Calu3 (cell line): ENCODE measurements around the gene SLC5A6. TPM values are rescaled to one million over a fixed set of nuclear protein-coding genes. Genes with fewer than 3 reads are reported as not detected.

ENCODE experiments used
- BruUV-seq: library from RNA; stranded (reverse); fragments of 400-500 nt; replicated peaks from 2 replicates; lab custom pipeline; 2021; lab: Mats Ljungman, UMichigan
- CTCF ChIA-PET: fragments of 300-600 bp; sonication (Branson Sonifier 250); formaldehyde crosslinking; loops from one replicate; lab custom pipeline; 2022; ENCODE audit warnings: antibody characterized with exemption; lab: Charles Lee
- DNase-seq: peaks from one replicate; pipeline ENCODE4 v3.0.0; 2022
- H3K27ac Mint-ChIP-seq: one replicate; pipeline ENCODE4 v1.8.0; 2022; ENCODE audit warnings: mixed read lengths; ENCODE audit not compliant: unreplicated experiment
- H3K27me3 Mint-ChIP-seq: one replicate; pipeline ENCODE4 v1.8.0; 2022; ENCODE audit warnings: mixed read lengths; ENCODE audit not compliant: unreplicated experiment
- H3K36me3 Mint-ChIP-seq: one replicate; pipeline ENCODE4 v1.8.0; 2022; ENCODE audit warnings: mild to moderate bottlenecking, moderate library complexity, mixed read lengths; ENCODE audit not compliant: insufficient read depth, unreplicated experiment
- H3K4me1 Mint-ChIP-seq: one replicate; pipeline ENCODE4 v1.8.0; 2022; ENCODE audit warnings: mild to moderate bottlenecking, low read depth, mixed read lengths; ENCODE audit not compliant: unreplicated experiment
- H3K4me3 Mint-ChIP-seq: one replicate; pipeline ENCODE4 v1.8.0; 2022; ENCODE audit warnings: mild to moderate bottlenecking, low read depth, moderate library complexity, mixed read lengths; ENCODE audit not compliant: unreplicated experiment
- H3K9me3 Mint-ChIP-seq: one replicate; pipeline ENCODE4 v1.8.0; 2022; ENCODE audit warnings: low read depth, mixed read lengths; ENCODE audit not compliant: unreplicated experiment
- CTCF ChIP-seq: fragments of 200-600 bp; IDR thresholded peaks from one replicate; pipeline ENCODE4 v1.8.0; 2022; ENCODE audit warnings: antibody characterized with exemption; ENCODE audit not compliant: unreplicated experiment
- intact Hi-C: fragments of 100-400 bp; cut with micrococcal nuclease; formaldehyde crosslinking; loops from one replicate; pipeline ENCODE4 v1.10.0; 2022; ENCODE audit not compliant: unreplicated experiment
- total RNA-seq: library from RNA; stranded (reverse); gene quantifications from 2 replicates; pipeline ENCODE4 v1.2.3, GENCODE V29; 2022

Gene SLC5A6
- total RNA-seq, 1 experiment from 2014 or later = 39.6 TPM

GRCh38 chr2:27236136-27236535, 24.1 kb upstream of the SLC5A6 start:
- CTCF ChIA-PET = interaction anchor here (0.8 to 1.4 kb wide), 2 partner anchors 10 to 67 kb away, joined by 3 read pairs; no protein-coding TSS in a partner anchor
- no peak overlapping the region for H3K27ac Mint-ChIP-seq
- H3K4me1 Mint-ChIP-seq = no peaks in the 10 kb centered on the region
- no peaks in the 10 kb centered on the region for H3K27me3 Mint-ChIP-seq
- peaks cover 54% of the 10 kb centered on the region for H3K36me3 Mint-ChIP-seq
- H3K4me3 Mint-ChIP-seq = no peak overlapping the region
- no peak for TF ChIP-seq CTCF
- no TSS peak for BruUV-seq
- no peak for DNase-seq
- intact Hi-C loops = no loop called here
- H3K9me3 Mint-ChIP-seq = no peaks in the 10 kb centered on the region

- BruUV-seq = no TSS peak
- H3K4me3 Mint-ChIP-seq = no peak overlapping the region
- no peaks in the 10 kb centered on the region for H3K9me3 Mint-ChIP-seq
- H3K27me3 Mint-ChIP-seq = no peaks in the 10 kb centered on the region
- peaks cover 62% of the 10 kb centered on the region for H3K36me3 Mint-ChIP-seq
- CTCF ChIA-PET = interaction anchor here (0.6 kb wide), 1 partner anchor 126 kb away, joined by 7 read pairs; no protein-coding TSS in a partner anchor
- intact Hi-C loops = no loop called here
- H3K27ac Mint-ChIP-seq = no peak overlapping the region
- no peak for DNase-seq
- no peak for TF ChIP-seq CTCF
- no peaks in the 10 kb centered on the region for H3K4me1 Mint-ChIP-seq
These were observed 21.3 kb upstream of the SLC5A6 start for GRCh38 chr2:27233341-27233740.

- Mint-ChIP-seq H3K27me3 (no peaks in the 10 kb centered on the region), H3K36me3 (peaks cover 60% of the 10 kb centered on the region), H3K27ac (no peak overlapping the region), H3K4me1 (no peaks in the 10 kb centered on the region), H3K9me3 (no peaks in the 10 kb centered on the region), H3K4me3 (no peak overlapping the region)
- TF ChIP-seq CTCF = no peak
- BruUV-seq = no TSS peak
- no peak for DNase-seq
- CTCF ChIA-PET = no interaction called here
- intact Hi-C loops = no loop called here
These were observed 19.9 kb upstream of the SLC5A6 start for GRCh38 chr2:27231921-27232320.

GRCh38 chr2:27227501-27227900, 15.4 kb upstream of the SLC5A6 start:
- CTCF ChIA-PET = no interaction called here
- Mint-ChIP-seq H3K9me3 (no peaks in the 10 kb centered on the region), H3K27me3 (no peaks in the 10 kb centered on the region), H3K27ac (no peak overlapping the region), H3K4me3 (no peak overlapping the region), H3K36me3 (peaks cover 45% of the 10 kb centered on the region), H3K4me1 (no peaks in the 10 kb centered on the region)
- no peak for TF ChIP-seq CTCF
- no peak for DNase-seq
- TSS peak; percentile 8 for BruUV-seq
- intact Hi-C loops = no loop called here
